GM19395 (cell line): ENCODE data around the gene CAMKV.

Experiments used
- ATAC-seq: cut with Tn5 transposase; IDR thresholded peaks from one replicate; pipeline ENCODE4 v1.9.1; 2021; ENCODE audit warnings: mild to moderate bottlenecking, moderate library complexity; ENCODE audit not compliant: unreplicated experiment

Gene CAMKV

DNA sequence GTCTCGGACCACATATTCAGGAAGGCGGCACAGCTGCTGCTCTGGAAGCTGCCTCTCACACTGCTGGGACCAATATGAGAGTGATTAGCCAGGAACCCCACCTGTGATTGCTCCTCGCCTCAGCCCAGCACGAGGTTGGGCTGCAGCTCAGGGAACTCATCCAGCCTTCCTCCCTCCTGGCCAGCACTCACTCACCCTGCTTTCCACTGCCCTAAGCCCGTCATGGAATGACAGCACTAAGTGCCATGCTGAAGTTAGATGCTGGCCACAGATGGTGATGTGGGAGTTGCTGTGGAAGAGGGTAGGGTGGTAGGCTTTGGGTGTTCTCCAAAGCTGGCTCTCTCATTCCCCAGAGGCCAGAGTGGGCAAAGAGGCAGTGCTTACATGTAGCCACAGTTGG is 26.6 kb upstream of the CAMKV start:
- ATAC-seq = no peak

DNA sequence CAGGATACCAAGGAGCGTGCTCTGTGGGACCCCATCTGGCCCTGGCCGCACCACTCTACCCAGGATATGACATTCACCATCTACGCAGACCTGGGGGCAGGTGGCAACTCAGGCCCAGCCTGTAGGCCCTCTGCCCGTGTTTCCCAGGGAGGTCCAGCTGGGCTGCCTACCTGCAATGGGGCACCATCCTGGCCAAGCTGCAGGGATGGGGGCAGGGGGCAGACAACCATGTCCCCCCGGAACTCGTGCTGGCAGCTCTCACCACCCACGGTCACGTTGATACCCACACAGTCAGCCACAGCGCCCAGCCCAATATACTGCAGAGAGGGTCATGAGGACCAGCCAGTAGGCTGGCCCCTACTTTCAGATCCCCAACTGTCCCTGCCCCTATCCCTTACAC is 26.1 kb upstream of the CAMKV start:
- ATAC-seq = no peak

DNA sequence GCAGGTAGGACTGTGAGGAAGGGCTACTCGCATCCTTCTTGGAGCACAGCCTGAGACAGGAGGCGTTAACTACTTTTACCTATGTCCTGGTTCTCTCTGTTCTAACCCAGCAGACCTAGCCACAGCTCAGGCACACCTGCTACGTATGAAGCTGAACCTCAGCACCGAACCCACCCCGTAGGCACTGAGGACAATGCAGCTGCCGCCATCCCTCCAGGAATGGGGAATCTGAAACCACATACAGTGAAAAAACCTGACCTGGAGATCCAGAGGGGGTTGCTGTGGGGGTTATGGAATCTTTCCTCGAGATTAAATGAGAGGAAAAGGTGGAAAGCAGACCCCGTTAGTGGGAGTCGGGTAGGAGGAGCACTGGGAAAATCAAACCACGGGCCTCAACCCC is 19.6 kb upstream of the CAMKV start:
- no peak for ATAC-seq

DNA sequence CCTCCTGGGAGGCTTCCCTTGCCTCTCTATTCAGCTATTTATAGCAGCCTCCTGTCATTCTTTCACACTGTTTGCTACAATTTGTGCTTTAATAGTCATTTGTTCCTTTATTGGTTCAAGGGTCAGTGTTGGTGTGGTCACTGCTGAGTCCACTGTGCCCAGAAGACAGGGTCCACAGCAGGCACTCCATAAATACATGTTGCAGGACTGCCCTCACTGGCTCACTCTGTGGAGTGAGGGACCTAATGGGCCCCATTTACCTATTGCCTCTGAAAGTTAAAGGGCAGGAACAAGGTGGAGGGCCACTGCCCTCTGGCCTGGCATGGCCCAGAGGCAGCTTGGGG is 17.2 kb upstream of the CAMKV start:
- ATAC-seq = no peak

DNA sequence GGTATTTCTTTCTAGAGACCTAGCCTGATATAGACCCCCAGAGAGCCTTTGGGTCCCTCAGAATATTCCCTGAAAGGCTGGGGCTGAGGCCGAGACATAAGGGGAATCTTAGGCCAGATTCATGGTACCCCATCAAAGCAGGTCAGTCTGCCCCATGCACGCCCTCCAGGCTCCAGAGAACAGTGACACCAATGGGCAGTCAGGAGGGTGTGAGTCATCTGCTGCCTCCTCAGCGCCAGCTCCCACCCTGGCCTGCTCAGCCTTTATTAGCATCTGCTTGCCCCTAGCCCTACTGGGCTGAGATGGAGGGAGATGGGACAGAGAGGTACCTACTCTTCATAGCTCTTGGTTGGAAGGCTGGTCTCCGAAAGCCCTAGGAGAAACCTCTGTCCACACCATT is 14.3 kb upstream of the CAMKV start:
- ATAC-seq = no peak

DNA sequence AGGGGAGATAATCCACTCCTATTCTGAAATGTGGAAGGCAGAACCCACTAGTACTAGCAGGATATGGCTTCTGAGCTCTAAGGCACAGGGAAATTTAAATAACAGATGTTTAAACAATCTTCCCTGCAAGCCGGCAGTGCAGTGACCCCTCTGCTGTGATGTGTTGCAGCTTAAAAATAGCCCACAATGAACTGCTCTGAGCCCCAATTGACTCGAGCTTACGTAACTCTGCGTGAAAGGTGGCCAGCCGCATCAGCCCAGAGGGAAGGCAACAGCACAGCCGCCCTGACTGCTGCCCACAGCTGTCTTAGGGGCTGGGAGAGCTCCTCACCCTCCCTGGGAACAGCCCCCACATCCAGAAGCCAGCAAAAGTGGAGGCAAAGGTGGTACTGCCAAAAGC is 12.5 kb upstream of the CAMKV start:
- ATAC-seq = no peak

DNA sequence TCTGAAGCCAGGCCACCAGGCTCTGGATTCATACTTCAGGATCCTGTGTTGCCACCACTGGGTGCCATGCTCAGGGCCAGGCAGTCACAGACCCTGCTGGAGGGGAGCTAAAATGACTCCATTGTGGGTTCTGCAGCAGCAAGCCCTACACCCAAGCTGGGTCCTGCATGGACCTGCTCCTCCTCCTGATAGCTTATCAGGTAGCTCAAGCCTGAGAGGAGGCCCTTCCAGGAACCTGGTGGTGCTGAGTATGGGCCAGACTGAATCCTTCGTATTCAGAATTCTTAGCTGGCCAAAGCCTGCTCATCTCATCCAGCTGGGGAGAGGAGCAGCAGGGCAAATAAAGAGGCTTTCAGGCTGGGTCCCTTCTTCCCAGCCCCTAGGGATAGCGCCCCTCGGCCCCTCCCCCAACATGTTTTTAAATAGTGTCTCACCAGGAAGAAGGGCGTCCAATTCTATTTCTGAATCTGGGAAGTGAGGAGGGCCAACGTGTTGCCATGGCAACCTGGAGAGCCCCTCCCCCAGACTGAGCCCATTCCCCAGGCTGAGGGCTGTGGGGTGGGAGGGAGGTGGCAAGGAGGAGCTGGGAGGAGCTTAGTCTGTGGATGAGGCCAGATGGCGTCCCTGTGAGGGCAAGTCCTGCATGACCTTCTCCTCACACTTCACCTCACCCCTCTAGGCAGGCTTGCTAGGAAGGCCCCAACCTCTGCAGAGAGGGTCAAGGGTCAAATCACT is 11.0 kb upstream of the CAMKV start:
- ATAC-seq = no peak

DNA sequence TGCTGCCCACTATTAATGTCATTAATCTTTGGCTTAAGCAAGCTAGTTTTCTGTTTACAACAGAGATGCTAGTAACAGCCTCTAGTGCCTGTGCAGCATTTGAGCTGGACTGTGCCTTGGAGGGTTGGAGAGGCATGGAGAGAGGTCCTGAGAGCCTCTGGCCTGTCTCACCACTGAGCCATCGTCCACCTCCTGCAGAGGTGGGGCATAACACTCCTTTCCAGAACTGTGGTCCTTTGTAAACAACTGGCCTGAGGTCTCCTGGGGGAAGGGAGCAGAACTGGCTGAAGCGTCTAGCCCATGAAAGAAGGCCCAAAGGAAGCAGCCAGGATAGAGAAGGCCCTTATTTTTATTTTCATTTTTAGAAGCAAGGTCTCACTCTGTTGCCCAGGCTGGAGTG is 10.0 kb upstream of the CAMKV start:
- ATAC-seq = no peak

DNA sequence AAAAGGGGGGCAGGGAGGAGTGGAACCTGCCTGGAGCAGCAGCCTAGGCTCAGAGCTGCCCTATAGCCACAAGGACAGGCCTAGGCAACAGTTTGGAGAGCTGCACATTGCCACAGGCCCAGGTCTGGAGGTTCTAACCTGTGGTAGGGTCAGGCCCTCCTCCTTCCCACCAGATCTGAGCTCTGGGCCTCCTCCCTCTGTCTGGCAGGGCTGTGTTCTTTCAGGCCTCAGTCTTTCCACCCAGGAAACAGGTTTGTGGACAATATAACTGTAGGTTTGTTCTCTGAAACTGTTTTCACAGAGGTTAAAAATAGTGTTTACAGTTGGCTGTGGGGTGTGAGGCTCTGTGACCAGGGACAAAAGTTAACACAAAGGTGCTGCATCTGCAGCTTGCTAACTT is 9.0 kb upstream of the CAMKV start:
- no peak for ATAC-seq

DNA sequence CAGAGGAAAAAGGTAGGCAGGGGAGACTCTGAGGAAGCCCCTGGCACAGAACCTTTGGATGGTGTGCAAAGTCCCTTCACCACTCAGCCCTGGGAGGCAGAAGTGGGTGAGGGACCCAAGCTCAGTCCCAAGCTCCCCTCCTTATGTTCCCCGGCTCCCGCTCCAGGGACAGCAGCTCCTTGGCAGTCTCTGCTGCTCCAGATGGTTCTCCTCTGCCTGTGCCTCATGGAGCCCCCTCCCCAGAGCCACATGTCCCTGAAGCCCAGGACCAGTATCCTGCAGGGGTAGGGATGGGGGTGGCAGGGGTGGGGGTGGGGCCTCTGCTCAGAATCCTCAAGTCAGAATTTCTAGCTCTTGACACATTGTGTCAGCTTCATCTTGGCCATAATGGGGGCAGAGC is 8.0 kb upstream of the CAMKV start:
- ATAC-seq = no peak

DNA sequence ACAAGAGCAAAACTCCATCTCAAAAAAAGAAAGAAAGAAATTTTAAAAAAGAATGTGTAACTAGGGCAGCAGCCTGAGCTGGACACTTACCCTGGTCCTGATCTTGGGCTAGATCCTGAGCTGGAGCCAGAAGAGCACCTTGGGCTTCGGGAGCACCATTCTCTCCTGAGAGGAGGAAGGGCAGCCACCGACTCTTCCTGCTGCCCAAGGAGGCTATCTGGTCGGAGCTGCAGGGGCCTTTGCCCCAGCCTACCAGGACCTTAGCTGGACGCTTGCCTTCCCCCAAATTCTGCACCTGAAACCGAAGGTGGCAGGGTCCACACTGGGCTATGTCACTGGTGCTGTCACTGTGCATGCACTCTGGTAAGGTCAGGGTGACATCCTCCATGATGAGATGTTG is 6.9 kb upstream of the CAMKV start:
- no peak for ATAC-seq

DNA sequence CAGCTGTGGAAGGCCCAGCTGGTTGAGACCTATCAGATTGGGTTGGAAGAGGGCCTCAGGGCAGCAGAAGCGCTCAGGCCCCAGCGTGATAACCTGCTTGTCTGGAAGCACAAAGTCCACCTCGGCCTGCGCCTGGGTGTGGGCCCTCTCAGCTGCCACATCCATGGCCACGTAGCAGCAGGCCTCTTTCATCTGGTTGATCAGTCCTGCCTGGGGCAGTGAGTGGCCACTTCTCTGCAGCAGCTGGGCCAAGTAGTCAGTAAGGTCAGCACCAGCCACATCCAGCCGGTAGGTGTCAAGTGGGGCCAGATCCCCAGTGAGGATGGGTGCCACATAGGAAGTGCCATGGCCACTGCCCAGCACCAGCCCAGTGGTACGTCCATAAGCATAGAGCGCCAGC is 3.9 kb upstream of the CAMKV start:
- ATAC-seq = no peak

DNA sequence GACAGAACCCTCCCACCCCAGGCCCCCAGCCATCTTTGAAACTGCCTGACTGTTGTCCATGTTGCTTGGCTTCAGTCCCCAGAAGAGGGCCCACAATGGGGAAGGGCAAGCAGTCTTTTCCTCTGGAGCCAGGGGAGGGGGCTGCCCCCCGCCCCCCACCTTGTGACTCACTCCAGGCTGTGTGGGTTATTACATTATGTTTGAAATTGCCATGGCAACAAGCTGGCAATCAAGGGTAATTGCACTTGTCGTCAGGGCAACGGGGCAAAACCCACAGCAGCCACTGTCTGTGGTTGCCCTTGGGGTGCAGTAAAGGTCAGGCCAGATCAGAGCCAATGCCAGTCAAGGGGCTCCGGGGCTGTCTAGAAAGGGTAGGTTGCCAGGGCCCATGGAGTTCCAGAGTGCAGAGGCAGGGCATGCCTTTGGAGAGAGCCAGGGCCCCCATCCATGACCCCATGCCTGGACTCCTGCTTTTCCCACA is 3.1 kb upstream of the CAMKV start:
- ATAC-seq = no peak

DNA sequence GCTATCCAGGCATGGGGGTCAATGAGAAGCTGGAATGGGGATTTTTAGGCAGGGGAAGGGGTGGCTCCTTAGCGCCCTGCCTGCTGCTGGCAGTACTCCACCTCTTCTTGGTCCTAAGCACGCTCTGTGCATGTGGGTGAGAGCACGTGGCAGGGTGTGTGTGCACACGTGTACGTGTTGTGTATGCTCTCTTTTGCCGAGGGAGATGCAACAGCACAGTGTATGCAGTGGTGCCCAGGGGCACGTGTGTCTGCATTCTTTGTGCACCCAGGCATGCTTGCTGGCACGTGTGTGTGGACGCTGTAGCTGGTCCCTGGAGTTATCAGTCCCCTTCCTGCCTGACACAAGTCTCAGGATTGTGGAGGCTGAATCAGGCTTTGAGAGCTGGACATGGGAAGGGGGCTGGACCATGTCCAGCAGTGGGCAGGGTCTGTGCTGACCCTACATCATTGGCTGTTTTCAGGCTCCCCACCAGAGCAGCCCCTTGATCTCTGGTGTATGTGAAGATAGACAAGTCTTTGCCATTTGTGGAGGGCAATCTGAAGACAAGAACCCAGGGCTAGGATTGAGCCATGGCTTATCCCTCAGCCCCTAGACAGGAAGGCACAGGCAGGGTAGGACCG is 1.9 kb upstream of the CAMKV start:
- no peak for ATAC-seq

DNA sequence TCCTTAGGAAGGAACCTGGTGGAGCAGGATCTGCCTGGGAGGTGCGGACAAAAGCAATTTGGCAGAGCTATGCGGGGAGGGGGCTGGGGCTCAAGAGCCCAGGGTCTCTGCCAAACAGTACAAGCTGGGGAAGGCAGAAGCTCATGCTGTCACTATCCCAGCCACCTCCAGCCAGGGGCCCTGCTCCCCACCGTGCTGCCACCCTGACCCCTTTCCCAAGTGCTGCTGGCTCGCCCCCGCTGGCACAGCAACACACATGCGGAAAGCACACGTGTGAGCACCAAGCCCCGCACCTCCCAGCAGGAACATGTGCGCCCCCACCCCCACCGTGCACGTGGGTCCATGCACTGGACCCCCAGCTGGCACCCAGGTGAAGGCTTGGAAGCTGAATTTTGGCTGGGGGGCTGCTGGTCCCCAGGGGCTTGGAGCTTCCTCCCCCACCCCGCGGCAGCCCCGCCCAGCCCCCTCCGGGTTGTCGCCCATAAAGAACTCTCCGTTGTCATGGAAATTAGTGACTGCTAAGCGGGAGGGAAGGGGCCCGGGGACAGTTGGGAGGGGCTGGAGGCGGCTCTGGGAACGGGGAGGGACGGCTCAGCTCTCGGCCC is 742 bp downstream of the CAMKV start:
- ATAC-seq = no peak

DNA sequence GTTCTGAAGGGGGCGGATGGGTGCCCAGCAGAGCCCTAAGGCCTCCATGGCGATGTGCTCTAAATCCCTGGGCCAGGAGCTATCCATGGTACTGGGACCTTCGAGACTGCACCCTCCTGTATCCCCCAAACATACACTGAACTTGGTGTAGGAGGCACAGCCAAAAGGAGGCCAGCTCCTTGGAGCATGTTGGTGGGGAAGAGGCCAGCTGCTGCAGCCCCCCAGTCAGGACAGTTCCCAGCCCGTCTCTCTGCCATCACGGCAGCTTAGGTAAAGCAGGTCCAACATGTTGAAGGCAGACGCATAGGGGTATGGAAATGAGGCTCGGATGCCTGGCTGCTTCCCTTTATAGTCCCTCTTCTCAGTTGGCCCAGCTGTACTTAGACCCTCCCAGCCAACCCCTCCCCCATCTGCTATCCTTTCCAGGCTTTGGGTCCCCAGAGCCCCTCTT is 1.8 kb downstream of the CAMKV start:
- no peak for ATAC-seq

DNA sequence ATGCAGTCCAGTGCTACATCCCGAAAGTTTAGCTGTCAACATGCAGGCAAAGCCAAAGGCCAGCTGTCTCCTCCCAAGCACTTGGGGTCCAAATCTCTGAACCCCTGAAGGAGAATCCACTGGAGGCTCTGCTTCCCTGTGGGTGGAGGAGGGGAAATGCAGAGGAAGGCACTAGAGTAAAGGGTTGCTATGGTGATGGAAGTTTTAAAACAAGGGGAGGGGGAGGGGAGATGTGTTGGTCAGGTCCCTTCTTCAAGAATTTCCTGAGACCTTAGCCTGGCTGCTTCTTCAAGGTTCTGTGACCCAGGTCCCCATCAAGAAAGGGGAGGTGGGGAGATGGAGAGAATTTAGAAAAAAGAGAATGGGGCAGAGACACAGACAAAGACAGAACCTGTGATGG is 2.3 kb downstream of the CAMKV start:
- ATAC-seq = no peak

DNA sequence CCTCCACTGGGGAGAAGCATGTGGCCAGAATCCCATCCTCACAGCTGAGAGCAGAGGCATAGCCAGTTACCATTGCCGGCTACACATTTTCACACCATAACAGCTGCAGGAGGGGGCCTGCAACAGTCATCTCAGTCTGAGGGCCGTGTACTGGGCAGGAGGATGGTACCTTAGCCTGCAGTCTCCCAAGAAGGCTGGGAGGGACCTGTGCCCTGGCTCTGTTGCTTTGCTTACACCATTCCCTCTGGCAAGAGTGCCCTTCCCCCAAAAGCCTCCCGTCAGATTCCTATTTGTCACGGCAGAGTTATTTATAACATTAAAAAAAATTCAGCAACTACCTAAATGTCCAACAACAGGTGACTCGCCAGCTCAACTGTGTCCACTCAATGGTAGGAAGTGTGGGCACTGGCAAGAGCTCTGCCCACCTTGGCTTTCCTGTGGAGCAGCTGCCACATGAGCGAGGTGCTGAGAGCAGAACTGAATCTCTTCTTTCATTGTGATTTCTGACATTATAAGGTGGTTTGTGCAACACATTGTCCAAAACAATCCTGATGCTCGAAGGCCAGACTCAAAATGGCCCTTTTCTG is 4.4 kb downstream of the CAMKV start:
- no peak for ATAC-seq

DNA sequence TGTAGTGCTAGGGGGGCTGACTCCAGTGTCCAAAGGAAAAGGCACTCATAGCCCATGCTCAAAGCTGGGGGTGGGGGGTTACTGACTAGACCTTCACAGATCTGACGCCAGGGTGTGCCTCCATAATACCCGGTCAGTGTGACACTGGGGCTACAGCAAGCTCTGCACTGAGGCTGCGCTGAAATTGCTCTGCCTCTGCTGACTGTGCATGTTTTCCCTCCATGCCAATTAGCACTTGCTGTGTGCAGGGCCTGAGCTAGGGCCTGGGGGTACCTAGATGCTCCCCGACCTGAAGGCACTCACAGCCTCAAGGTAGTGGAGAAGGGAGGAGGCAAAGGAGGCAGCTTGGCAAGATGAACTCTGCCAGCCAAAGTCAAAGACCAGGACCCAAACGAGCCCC is 5.2 kb downstream of the CAMKV start:
- no peak for ATAC-seq

DNA sequence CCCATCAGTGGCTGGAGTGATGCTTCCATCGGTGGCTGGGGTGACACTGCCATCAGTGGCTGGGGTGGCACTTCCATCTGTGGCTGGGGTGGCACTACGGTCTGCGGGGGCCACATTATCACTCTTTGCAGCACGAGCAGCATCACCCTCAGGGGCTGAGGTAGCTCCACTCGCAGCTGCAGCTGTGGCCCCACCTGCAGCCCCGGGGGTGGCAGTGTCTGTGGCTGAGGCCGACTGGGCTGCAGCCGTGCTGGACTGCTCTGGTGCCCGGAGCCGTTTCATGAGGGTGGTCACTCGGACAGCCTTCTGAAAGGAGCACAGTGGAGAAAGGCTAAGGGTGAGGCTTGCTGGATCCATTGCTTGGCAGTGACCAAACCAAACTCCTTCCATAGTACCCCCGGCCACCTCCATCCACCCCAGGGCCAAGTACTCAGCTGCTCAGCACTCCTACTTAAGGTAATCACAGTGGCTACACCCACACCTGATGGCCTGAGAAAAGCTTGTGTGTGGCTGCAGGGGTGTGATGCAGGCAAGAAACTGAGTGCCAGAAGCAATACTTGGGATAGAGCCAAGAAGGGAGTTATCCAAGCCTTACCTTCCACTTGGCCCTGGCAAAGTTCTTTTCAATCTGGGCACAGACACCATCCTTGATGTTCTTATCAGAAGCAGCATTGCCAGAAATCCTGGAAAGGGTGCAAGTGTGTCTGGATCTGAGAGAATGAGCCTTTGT is 10.0 kb downstream of the CAMKV start:
- no peak for ATAC-seq
